ENCODE results near the gene AP2A2.

The AP2A2 gene

GRCh38 chr11:987671-988070 is 62.0 kb downstream of the AP2A2 start:
- Histone ChIP-seq H3K36me3 (ENCODE audit: low read depth) (peaks cover 49% of the 10 kb centered on the region), H3K27ac (ENCODE audit: poor library complexity, severe bottlenecking) (no peak overlapping the region), H3K4me3 (ENCODE audit: severe bottlenecking) (no peak overlapping the region), H3K9me3 (ENCODE audit: severe bottlenecking) (no peaks in the 10 kb centered on the region), H3K27me3 (ENCODE audit: insufficient read depth, poor library complexity, severe bottlenecking) (no peaks in the 10 kb centered on the region), H3K4me1 (ENCODE audit: insufficient read depth, poor library complexity, severe bottlenecking) (no peaks in the 10 kb centered on the region)
- no peak for TF ChIP-seq CTCF (IDR thresholded peaks at IDR 0.05; ENCODE audit: poor library complexity, severe bottlenecking)
- DNase-seq (ENCODE audit: low spot score) (no peak), ATAC-seq (ENCODE audit: low read depth) (no peak)

GRCh38 chr11:990101-990500 is 64.4 kb downstream of the AP2A2 start:
- ATAC-seq (ENCODE audit: low read depth) (no peak), DNase-seq (ENCODE audit: low spot score) (no peak)
- H3K27ac ChIP-seq (ENCODE audit: poor library complexity, severe bottlenecking), result no peak overlapping the region
- no peak for TF ChIP-seq CTCF (IDR thresholded peaks at IDR 0.05; ENCODE audit: poor library complexity, severe bottlenecking)
- H3K27me3 ChIP-seq (ENCODE audit: insufficient read depth, poor library complexity, severe bottlenecking), result no peaks in the 10 kb centered on the region
- no peaks in the 10 kb centered on the region for H3K9me3 ChIP-seq (ENCODE audit: severe bottlenecking)
- H3K4me1 ChIP-seq (ENCODE audit: insufficient read depth, poor library complexity, severe bottlenecking), result no peaks in the 10 kb centered on the region
- no peak overlapping the region for H3K4me3 ChIP-seq (ENCODE audit: severe bottlenecking)
- peaks cover 41% of the 10 kb centered on the region for H3K36me3 ChIP-seq (ENCODE audit: low read depth)

- H3K27ac ChIP-seq (ENCODE audit: poor library complexity, severe bottlenecking), result no peak overlapping the region
- DNase-seq (ENCODE audit: low spot score), result no peak
Observed at GRCh38 chr11:991034-991433, 65.4 kb downstream of the AP2A2 start.

DNA sequence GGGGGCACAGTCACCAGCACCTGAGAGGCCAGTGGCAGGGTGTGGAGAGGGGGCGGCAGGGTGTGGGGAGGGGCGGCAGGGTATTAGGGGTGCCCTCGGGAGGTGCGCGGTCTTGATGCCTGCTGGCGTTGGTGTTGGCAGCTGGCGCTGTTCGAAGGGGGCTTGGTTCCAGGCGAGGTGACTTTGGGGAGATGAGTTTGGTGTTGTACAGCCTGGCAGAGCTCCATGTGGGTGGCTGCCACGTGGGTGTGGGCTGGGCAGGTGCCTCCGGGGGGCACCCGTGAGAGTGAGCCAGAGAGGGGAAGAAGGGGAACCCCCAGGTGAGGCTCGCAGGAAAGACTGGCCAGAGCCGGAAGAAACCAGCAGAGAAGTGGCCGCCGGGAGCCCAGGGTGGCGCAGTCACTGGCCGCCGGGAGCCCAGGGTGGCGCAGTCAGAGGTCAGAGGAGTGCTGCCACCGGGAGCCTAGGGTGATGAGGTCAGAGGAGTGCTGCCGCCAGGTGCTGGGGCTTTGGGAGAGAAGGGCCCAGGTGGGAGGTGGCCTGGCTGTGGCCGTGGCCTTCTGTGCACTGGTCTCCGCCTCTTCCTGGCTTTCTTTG is 66.1 kb downstream of the AP2A2 start:
- Histone ChIP-seq H3K27ac (ENCODE audit: poor library complexity, severe bottlenecking) (no peak overlapping the region), H3K27me3 (ENCODE audit: insufficient read depth, poor library complexity, severe bottlenecking) (no peaks in the 10 kb centered on the region), H3K4me3 (ENCODE audit: severe bottlenecking) (no peak overlapping the region), H3K4me1 (ENCODE audit: insufficient read depth, poor library complexity, severe bottlenecking) (no peaks in the 10 kb centered on the region), H3K9me3 (ENCODE audit: severe bottlenecking) (no peaks in the 10 kb centered on the region), H3K36me3 (ENCODE audit: low read depth) (peaks cover 26% of the 10 kb centered on the region)
- ATAC-seq (ENCODE audit: low read depth), result no peak
- DNase-seq (ENCODE audit: low spot score), result no peak
- no peak for TF ChIP-seq CTCF (IDR thresholded peaks at IDR 0.05; ENCODE audit: poor library complexity, severe bottlenecking)

More at GRCh38 chr11:991034-991433, 65.4 kb downstream of the AP2A2 start:
- H3K36me3 ChIP-seq (ENCODE audit: low read depth), result peaks cover 34% of the 10 kb centered on the region
- H3K9me3 ChIP-seq (ENCODE audit: severe bottlenecking), result no peaks in the 10 kb centered on the region
- no peak for ATAC-seq (ENCODE audit: low read depth)
- H3K27me3 ChIP-seq (ENCODE audit: insufficient read depth, poor library complexity, severe bottlenecking), result no peaks in the 10 kb centered on the region
- no peak for TF ChIP-seq CTCF (IDR thresholded peaks at IDR 0.05; ENCODE audit: poor library complexity, severe bottlenecking)
- H3K4me1 ChIP-seq (ENCODE audit: insufficient read depth, poor library complexity, severe bottlenecking), result no peaks in the 10 kb centered on the region
- no peak overlapping the region for H3K4me3 ChIP-seq (ENCODE audit: severe bottlenecking)

GRCh38 chr11:992577-992976 is 66.9 kb downstream of the AP2A2 start:
- no peak overlapping the region for H3K27ac ChIP-seq (ENCODE audit: poor library complexity, severe bottlenecking)
- no peak for DNase-seq (ENCODE audit: low spot score)
- H3K4me3 ChIP-seq (ENCODE audit: severe bottlenecking), result no peak overlapping the region
- TF ChIP-seq CTCF (IDR thresholded peaks at IDR 0.05; ENCODE audit: poor library complexity, severe bottlenecking), result no peak
- no peak; the same call in 2 of the 3 replicates for ATAC-seq (ENCODE audit: low read depth)
- H3K9me3 ChIP-seq (ENCODE audit: severe bottlenecking), result no peaks in the 10 kb centered on the region
- peaks cover 22% of the 10 kb centered on the region for H3K36me3 ChIP-seq (ENCODE audit: low read depth)
- no peaks in the 10 kb centered on the region for H3K4me1 ChIP-seq (ENCODE audit: insufficient read depth, poor library complexity, severe bottlenecking)
- no peaks in the 10 kb centered on the region for H3K27me3 ChIP-seq (ENCODE audit: insufficient read depth, poor library complexity, severe bottlenecking)
